ENCODE data around the gene C4A. TPM values are rescaled to one million over a fixed set of nuclear protein-coding genes. Genes with fewer than 3 reads are reported as not detected.
"Not testable (repeated sequence)": the region's sequence is repeated elsewhere in the genome, so short reads cannot be mapped to it uniquely, and the experiment has no call there.

C4A gene
- total RNA-seq, 1 donor from 2014 or later, result 4.6 TPM

- H3K36me3 Mint-ChIP-seq (ENCODE audit: low read depth, unreplicated experiment), result peaks cover 22% of the 10 kb centered on the region
- Histone ChIP-seq H3K4me3 (ENCODE audit: insufficient read depth, low read depth, low read length) (peak overlapping the region; percentile 87), H3K27ac (ENCODE audit: low read depth, low read length) (peak overlapping the region; percentile 92), H3K79me2 (ENCODE audit: insufficient read depth, low read length) (peaks cover 49% of the 10 kb centered on the region), H3K27me3 (ENCODE audit: insufficient read depth, low read length) (no peaks in the 10 kb centered on the region), H2AFZ (ENCODE audit: low read depth, low read length) (peak overlapping the region; percentile 73), H3K4me2 (ENCODE audit: low read length) (peak overlapping the region; percentile 99), H3K9me3 (ENCODE audit: insufficient read depth, low read depth, low read length) (no peaks in the 10 kb centered on the region), H4K20me1 (ENCODE audit: insufficient read depth, low read length) (peaks cover 11% of the 10 kb centered on the region), H3K9ac (ENCODE audit: low read length) (peak overlapping the region; percentile 90), H3K36me3 (ENCODE audit: insufficient read depth, low read length) (peaks cover 5% of the 10 kb centered on the region), H3K4me1 (ENCODE audit: insufficient read depth, low read length) (peaks cover 35% of the 10 kb centered on the region)
- FAIRE-seq, result no peak
- DNase-seq (ENCODE audit: low read depth), result peak; percentile 61
- H3K27ac Mint-ChIP-seq (ENCODE audit: unreplicated experiment), result peak overlapping the region; percentile 98
- H3K27me3 Mint-ChIP-seq (ENCODE audit: low read depth, unreplicated experiment), result no peaks in the 10 kb centered on the region
- peaks cover 20% of the 10 kb centered on the region for H3K4me1 Mint-ChIP-seq (ENCODE audit: low read depth, unreplicated experiment)
- H3K4me3 Mint-ChIP-seq (ENCODE audit: unreplicated experiment), result peak overlapping the region; percentile 93
- TF ChIP-seq EZH2 (IDR thresholded peaks at IDR 0.05; ENCODE audit: insufficient read depth, low read length), result no peak
- no peak for TF ChIP-seq CTCF (IDR thresholded peaks at IDR 0.05; ENCODE audit: insufficient read depth, low read depth, low read length)
- no peaks in the 10 kb centered on the region for H3K9me3 Mint-ChIP-seq (ENCODE audit: unreplicated experiment)
These were observed 9.0 kb upstream of the C4A start for GRCh38 chr6:31972709-31973350.

GRCh38 chr6:31976065-31976464 lies 5.8 kb upstream of the C4A start:
- not testable (repeated sequence) for H3K27me3 ChIP-seq (ENCODE audit: insufficient read depth, low read length); DNase-seq (ENCODE audit: low read depth); H3K9me3 Mint-ChIP-seq (ENCODE audit: unreplicated experiment); H3K27ac Mint-ChIP-seq (ENCODE audit: unreplicated experiment); H3K4me3 Mint-ChIP-seq (ENCODE audit: unreplicated experiment); H2AFZ ChIP-seq (ENCODE audit: low read depth, low read length); H3K9me3 ChIP-seq (ENCODE audit: insufficient read depth, low read depth, low read length); H4K20me1 ChIP-seq (ENCODE audit: insufficient read depth, low read length); H3K9ac ChIP-seq (ENCODE audit: low read length); H3K36me3 ChIP-seq (ENCODE audit: insufficient read depth, low read length); H3K27ac ChIP-seq (ENCODE audit: low read depth, low read length); H3K4me2 ChIP-seq (ENCODE audit: low read length); H3K4me3 ChIP-seq (ENCODE audit: insufficient read depth, low read depth, low read length); FAIRE-seq; H3K27me3 Mint-ChIP-seq (ENCODE audit: low read depth, unreplicated experiment)
- Mint-ChIP-seq H3K36me3 (ENCODE audit: low read depth, unreplicated experiment) (peaks cover 14% of the 10 kb centered on the region), H3K4me1 (ENCODE audit: low read depth, unreplicated experiment) (peaks cover 11% of the 10 kb centered on the region)
- Histone ChIP-seq H3K4me1 (ENCODE audit: insufficient read depth, low read length) (peaks cover 13% of the 10 kb centered on the region), H3K79me2 (ENCODE audit: insufficient read depth, low read length) (peaks cover 34% of the 10 kb centered on the region)

GRCh38 chr6:31977816-31978431 lies 3.9 kb upstream of the C4A start:
- Histone ChIP-seq H3K27me3 (ENCODE audit: insufficient read depth, low read length) (no peaks in the 10 kb centered on the region), H3K4me1 (ENCODE audit: insufficient read depth, low read length) (peaks cover 5% of the 10 kb centered on the region), H3K36me3 (ENCODE audit: insufficient read depth, low read length) (peaks cover 2% of the 10 kb centered on the region), H3K9ac (ENCODE audit: low read length) (no peak overlapping the region), H3K9me3 (ENCODE audit: insufficient read depth, low read depth, low read length) (no peaks in the 10 kb centered on the region), H4K20me1 (ENCODE audit: insufficient read depth, low read length) (no peaks in the 10 kb centered on the region), H3K27ac (ENCODE audit: low read depth, low read length) (no peak overlapping the region), H2AFZ (ENCODE audit: low read depth, low read length) (no peak overlapping the region), H3K4me3 (ENCODE audit: insufficient read depth, low read depth, low read length) (no peak overlapping the region), H3K4me2 (ENCODE audit: low read length) (no peak overlapping the region), H3K79me2 (ENCODE audit: insufficient read depth, low read length) (peaks cover 21% of the 10 kb centered on the region)
- no peaks in the 10 kb centered on the region for H3K9me3 Mint-ChIP-seq (ENCODE audit: unreplicated experiment)
- H3K36me3 Mint-ChIP-seq (ENCODE audit: low read depth, unreplicated experiment), result peaks cover 13% of the 10 kb centered on the region
- H3K27me3 Mint-ChIP-seq (ENCODE audit: low read depth, unreplicated experiment), result no peaks in the 10 kb centered on the region
- no peak for DNase-seq (ENCODE audit: low read depth)
- TF ChIP-seq CTCF (IDR thresholded peaks at IDR 0.05; ENCODE audit: insufficient read depth, low read depth, low read length), result no peak
- no peak overlapping the region for H3K27ac Mint-ChIP-seq (ENCODE audit: unreplicated experiment)
- no peak for FAIRE-seq
- H3K4me1 Mint-ChIP-seq (ENCODE audit: low read depth, unreplicated experiment), result peaks cover 5% of the 10 kb centered on the region
- no peak overlapping the region for H3K4me3 Mint-ChIP-seq (ENCODE audit: unreplicated experiment)

Data from astrocyte (in vitro differentiated cells and primary cell).